Neural cell (in vitro differentiated cells): Measurements from ENCODE around the gene STEAP1. TPM values are rescaled to one million over a fixed set of nuclear protein-coding genes. Genes with fewer than 3 reads are reported as not detected.

Source experiments
- H2AFZ ChIP-seq: fragments of 200-600, 300-800 bp; sonication (generic), shearing (Covaris generic); 2 replicates; pipeline ENCODE4 v1.6.0; 2014; ENCODE audit warnings: low read depth, mild to moderate bottlenecking, antibody characterized with exemption, low read length, moderate library complexity
- H3F3A ChIP-seq: fragments of 200-600 bp; shearing (Covaris generic); 2 replicates; pipeline ENCODE4 v1.6.1; 2016; ENCODE audit warnings: mild to moderate bottlenecking, moderate library complexity, mixed read lengths, antibody characterized with exemption, low read length; ENCODE audit not compliant: insufficient read depth, poor library complexity, severe bottlenecking
- H3K27ac ChIP-seq: fragments of 200-600, 300-800 bp; sonication (generic), shearing (Covaris generic); 2 replicates; pipeline ENCODE4 v1.5.1; 2014; ENCODE audit warnings: mild to moderate bottlenecking, low read length, moderate library complexity
- H3K27me3 ChIP-seq: fragments of 300-800, 200-600 bp; sonication (generic), shearing (Covaris generic); 2 replicates; pipeline ENCODE4 v1.6.0; 2014; ENCODE audit warnings: mild to moderate bottlenecking, low read depth, low read length, moderate library complexity; ENCODE audit not compliant: insufficient read depth
- H3K36me3 ChIP-seq: fragments of 300-800, 200-600 bp; sonication (generic), shearing (Covaris generic); 2 replicates; pipeline ENCODE4 v1.5.1; 2014; ENCODE audit warnings: mild to moderate bottlenecking, antibody characterized with exemption, low read length, moderate library complexity; ENCODE audit not compliant: insufficient read depth
- H3K4me2 ChIP-seq: fragments of 300-800, 200-600 bp; sonication (generic), shearing (Covaris generic); 2 replicates; pipeline ENCODE4 v1.6.0; 2014; ENCODE audit warnings: mild to moderate bottlenecking, low read length
- H3K4me3 ChIP-seq: fragments of 300-800, 200-600 bp; sonication (generic), shearing (Covaris generic); 2 replicates; pipeline ENCODE4 v1.5.1; 2014; ENCODE audit warnings: mild to moderate bottlenecking, low read length, moderate library complexity
- H3K79me2 ChIP-seq: fragments of 200-600 bp; shearing (Covaris generic); replicated peaks from 2 replicates; pipeline ENCODE4 v1.6.0; 2014; ENCODE audit warnings: mild to moderate bottlenecking, low read length, moderate library complexity; ENCODE audit not compliant: insufficient read depth
- H3K9ac ChIP-seq: fragments of 300-800, 200-600 bp; sonication (generic), shearing (Covaris generic); 2 replicates; pipeline ENCODE4 v1.6.1; 2016; ENCODE audit warnings: mild to moderate bottlenecking, low read length, mixed read lengths
- H3K9me2 ChIP-seq: fragments of 200-600 bp; shearing (Covaris generic); 2 replicates; pipeline ENCODE4 v1.6.1; 2016; ENCODE audit warnings: mild to moderate bottlenecking, low read length, mixed read lengths; ENCODE audit not compliant: insufficient read depth
- H3K9me3 ChIP-seq: fragments of 200-600, 300-800 bp; sonication (generic), shearing (Covaris generic); 2 replicates; pipeline ENCODE4 v1.6.1; 2016; ENCODE audit warnings: mild to moderate bottlenecking, mixed run types, low read length, moderate library complexity, mixed read lengths
- H4K20me1 ChIP-seq: fragments of 200-600 bp; shearing (Covaris generic); 2 replicates; pipeline ENCODE4 v1.6.1; 2016; ENCODE audit warnings: mild to moderate bottlenecking, mixed run types; ENCODE audit not compliant: insufficient read depth
- EP300 ChIP-seq: fragments of 450-650 bp; conservative IDR thresholded peaks from 2 replicates; pipeline ENCODE4 v1.6.1; 2014; ENCODE audit warnings: antibody characterized with exemption, mild to moderate bottlenecking, moderate library complexity; ENCODE audit not compliant: poor library complexity, severe bottlenecking
- EZH2 ChIP-seq: fragments of 200-600, 300-800 bp; shearing (Covaris generic), sonication (generic); IDR thresholded peaks from 2 replicates; pipeline ENCODE4 v1.6.1; 2014; ENCODE audit warnings: antibody characterized with exemption, low read length, borderline replicate concordance, mild to moderate bottlenecking; ENCODE audit not compliant: insufficient read depth, poor library complexity, severe bottlenecking
- MXI1 ChIP-seq: fragments of 450-650 bp; conservative IDR thresholded peaks from 2 replicates; pipeline ENCODE4 v1.6.1; 2014; ENCODE audit warnings: antibody characterized with exemption, mild to moderate bottlenecking; ENCODE audit not compliant: poor library complexity, severe bottlenecking
- POLR2AphosphoS5 ChIP-seq: IDR thresholded peaks from 2 replicates; pipeline ENCODE4 v1.6.1; 2012
- SMC3 ChIP-seq: fragments of 450-650 bp; conservative IDR thresholded peaks from 2 replicates; pipeline ENCODE4 v1.6.1; 2014; ENCODE audit warnings: antibody characterized with exemption, mild to moderate bottlenecking, moderate library complexity; ENCODE audit not compliant: poor library complexity
- TAF1 ChIP-seq: IDR thresholded peaks from 2 replicates; pipeline ENCODE4 v1.6.1; 2012; ENCODE audit warnings: low read depth
- polyA plus RNA-seq: library from polyadenylated mRNA; depleted of rRNA; stranded (reverse); fragments of >200 nt; gene quantifications from 2 replicates; pipeline ENCODE4 v1.2.3, GENCODE V29; 2014
- TF ChIP-seq, protein P1 (sequence below): IDR thresholded peaks from 2 replicates; pipeline ENCODE4 v1.6.1; 2012; ENCODE audit warnings: borderline replicate concordance
- TF ChIP-seq, protein P2 (sequence below): fragments of 450-650 bp; IDR thresholded peaks from 2 replicates; pipeline ENCODE4 v1.5.1; 2014; ENCODE audit warnings: antibody characterized with exemption, mild to moderate bottlenecking, moderate library complexity; ENCODE audit not compliant: poor library complexity, severe bottlenecking

The STEAP1 gene
- polyA plus RNA-seq, 1 donor from 2014 or later, result not detected

GRCh38 chr7:90167361-90167760 is 13.1 kb downstream of the STEAP1 start:
- Histone ChIP-seq H3K36me3 (no peaks in the 10 kb centered on the region), H4K20me1 (no peaks in the 10 kb centered on the region), H3K27me3 (no peaks in the 10 kb centered on the region), H3K9me3 (no peaks in the 10 kb centered on the region), H3F3A (no peaks in the 10 kb centered on the region), H2AFZ (no peak overlapping the region), H3K9ac (no peak overlapping the region), H3K4me3 (no peak overlapping the region), H3K4me2 (no peak overlapping the region), H3K79me2 (no peaks in the 10 kb centered on the region), H3K27ac (no peak overlapping the region), H3K9me2 (no peaks in the 10 kb centered on the region)
- TF ChIP-seq EZH2 (no peak), MXI1 (no peak), TAF1 (no peak), EP300 (no peak)
- TF ChIP-seq, protein P1, sequence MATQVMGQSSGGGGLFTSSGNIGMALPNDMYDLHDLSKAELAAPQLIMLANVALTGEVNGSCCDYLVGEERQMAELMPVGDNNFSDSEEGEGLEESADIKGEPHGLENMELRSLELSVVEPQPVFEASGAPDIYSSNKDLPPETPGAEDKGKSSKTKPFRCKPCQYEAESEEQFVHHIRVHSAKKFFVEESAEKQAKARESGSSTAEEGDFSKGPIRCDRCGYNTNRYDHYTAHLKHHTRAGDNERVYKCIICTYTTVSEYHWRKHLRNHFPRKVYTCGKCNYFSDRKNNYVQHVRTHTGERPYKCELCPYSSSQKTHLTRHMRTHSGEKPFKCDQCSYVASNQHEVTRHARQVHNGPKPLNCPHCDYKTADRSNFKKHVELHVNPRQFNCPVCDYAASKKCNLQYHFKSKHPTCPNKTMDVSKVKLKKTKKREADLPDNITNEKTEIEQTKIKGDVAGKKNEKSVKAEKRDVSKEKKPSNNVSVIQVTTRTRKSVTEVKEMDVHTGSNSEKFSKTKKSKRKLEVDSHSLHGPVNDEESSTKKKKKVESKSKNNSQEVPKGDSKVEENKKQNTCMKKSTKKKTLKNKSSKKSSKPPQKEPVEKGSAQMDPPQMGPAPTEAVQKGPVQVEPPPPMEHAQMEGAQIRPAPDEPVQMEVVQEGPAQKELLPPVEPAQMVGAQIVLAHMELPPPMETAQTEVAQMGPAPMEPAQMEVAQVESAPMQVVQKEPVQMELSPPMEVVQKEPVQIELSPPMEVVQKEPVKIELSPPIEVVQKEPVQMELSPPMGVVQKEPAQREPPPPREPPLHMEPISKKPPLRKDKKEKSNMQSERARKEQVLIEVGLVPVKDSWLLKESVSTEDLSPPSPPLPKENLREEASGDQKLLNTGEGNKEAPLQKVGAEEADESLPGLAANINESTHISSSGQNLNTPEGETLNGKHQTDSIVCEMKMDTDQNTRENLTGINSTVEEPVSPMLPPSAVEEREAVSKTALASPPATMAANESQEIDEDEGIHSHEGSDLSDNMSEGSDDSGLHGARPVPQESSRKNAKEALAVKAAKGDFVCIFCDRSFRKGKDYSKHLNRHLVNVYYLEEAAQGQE, result no peak
- TF ChIP-seq, protein P2, sequence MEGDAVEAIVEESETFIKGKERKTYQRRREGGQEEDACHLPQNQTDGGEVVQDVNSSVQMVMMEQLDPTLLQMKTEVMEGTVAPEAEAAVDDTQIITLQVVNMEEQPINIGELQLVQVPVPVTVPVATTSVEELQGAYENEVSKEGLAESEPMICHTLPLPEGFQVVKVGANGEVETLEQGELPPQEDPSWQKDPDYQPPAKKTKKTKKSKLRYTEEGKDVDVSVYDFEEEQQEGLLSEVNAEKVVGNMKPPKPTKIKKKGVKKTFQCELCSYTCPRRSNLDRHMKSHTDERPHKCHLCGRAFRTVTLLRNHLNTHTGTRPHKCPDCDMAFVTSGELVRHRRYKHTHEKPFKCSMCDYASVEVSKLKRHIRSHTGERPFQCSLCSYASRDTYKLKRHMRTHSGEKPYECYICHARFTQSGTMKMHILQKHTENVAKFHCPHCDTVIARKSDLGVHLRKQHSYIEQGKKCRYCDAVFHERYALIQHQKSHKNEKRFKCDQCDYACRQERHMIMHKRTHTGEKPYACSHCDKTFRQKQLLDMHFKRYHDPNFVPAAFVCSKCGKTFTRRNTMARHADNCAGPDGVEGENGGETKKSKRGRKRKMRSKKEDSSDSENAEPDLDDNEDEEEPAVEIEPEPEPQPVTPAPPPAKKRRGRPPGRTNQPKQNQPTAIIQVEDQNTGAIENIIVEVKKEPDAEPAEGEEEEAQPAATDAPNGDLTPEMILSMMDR, result no peak

GRCh38 chr7:90169891-90170290 is 15.6 kb downstream of the STEAP1 start:
- Histone ChIP-seq H2AFZ (no peak overlapping the region), H3K9ac (no peak overlapping the region), H3K4me3 (no peak overlapping the region), H3K9me3 (no peaks in the 10 kb centered on the region), H3F3A (no peaks in the 10 kb centered on the region), H4K20me1 (no peaks in the 10 kb centered on the region), H3K4me2 (no peak overlapping the region), H3K27ac (no peak overlapping the region), H3K9me2 (no peaks in the 10 kb centered on the region), H3K79me2 (no peaks in the 10 kb centered on the region), H3K36me3 (no peaks in the 10 kb centered on the region), H3K27me3 (no peaks in the 10 kb centered on the region)
- TF ChIP-seq, protein P2, result no peak
- TF ChIP-seq POLR2AphosphoS5 (no peak), EZH2 (no peak), SMC3 (no peak)
